A549 (cell line): Measurements from ENCODE around the gene TGDS. TPM values are rescaled to one million over a fixed set of nuclear protein-coding genes. Genes with fewer than 3 reads are reported as not detected.

Source experiments
- CBX8 ChIP-seq: fragments of 200-600 bp; sonication (generic); IDR thresholded peaks from 2 replicates; pipeline ENCODE4 v1.6.1; 2016
- CEBPB ChIP-seq, 2 experiments: fragments of >200 bp in 1 of 2; sonication (Bioruptor Twin) in 1 of 2; formaldehyde crosslinking in 1 of 2; IDR thresholded peaks; 2 replicates each; pipeline ENCODE4 v1.6.1; 2012 to 2016
- E2F6 ChIP-seq: IDR thresholded peaks from 2 replicates; pipeline ENCODE4 v1.6.1; 2012; ENCODE audit warnings: low read depth, borderline replicate concordance
- EHMT2 ChIP-seq: fragments of 200-600 bp; sonication (generic); IDR thresholded peaks from 2 replicates; pipeline ENCODE4 v1.6.1; 2016; ENCODE audit warnings: antibody characterized with exemption, low read depth, mild to moderate bottlenecking, moderate library complexity
- ESRRA ChIP-seq: fragments of 150-350 bp; IDR thresholded peaks from 2 replicates; pipeline ENCODE4 v1.6.1; 2014; ENCODE audit warnings: mild to moderate bottlenecking, low read length, borderline replicate concordance
- FOSB ChIP-seq: fragments of 250-450 bp; sonication (Bioruptor Pico); IDR thresholded peaks from 2 replicates; pipeline ENCODE4 v1.5.0; 2020; ENCODE audit warnings: mild to moderate bottlenecking, moderate library complexity
- FOXS1 ChIP-seq: fragments of 250-450 bp; sonication (Bioruptor Pico); IDR thresholded peaks from 2 replicates; pipeline ENCODE4 v1.5.0; 2020; ENCODE audit warnings: mild to moderate bottlenecking, moderate library complexity
- HES2 ChIP-seq: fragments of >200 bp; sonication (Bioruptor Twin); formaldehyde crosslinking; IDR thresholded peaks from 2 replicates; pipeline ENCODE4 v1.6.1; 2016
- HEYL ChIP-seq: fragments of 250-450 bp; sonication (Bioruptor Pico); IDR thresholded peaks from 2 replicates; pipeline ENCODE4 v1.8.0; 2021; ENCODE audit warnings: mild to moderate bottlenecking, moderate library complexity
- HOXA7 ChIP-seq: fragments of 250-450 bp; sonication (Bioruptor Pico); IDR thresholded peaks from 2 replicates; pipeline ENCODE4 v1.5.0; 2020; ENCODE audit warnings: mild to moderate bottlenecking, moderate library complexity
- HOXB13 ChIP-seq: fragments of 250-450 bp; sonication (Bioruptor Pico); IDR thresholded peaks from 2 replicates; pipeline ENCODE4 v1.5.0; 2020; ENCODE audit warnings: low read depth, mild to moderate bottlenecking, moderate library complexity
- HOXB5 ChIP-seq: fragments of 250-450 bp; sonication (Bioruptor Pico); IDR thresholded peaks from 2 replicates; pipeline ENCODE4 v1.5.0; 2020; ENCODE audit warnings: mild to moderate bottlenecking, moderate library complexity
- JUN ChIP-seq, 2 experiments: fragments of >200 bp; sonication (Bioruptor Twin); formaldehyde crosslinking; IDR thresholded peaks; 2 replicates in 1 of 2; 3 replicates in 1 of 2; pipeline ENCODE4 v1.6.1; 2016 to 2017
- MAFK ChIP-seq: fragments of 450-650 bp; IDR thresholded peaks from 2 replicates; pipeline ENCODE4 v1.6.1; 2014; ENCODE audit not compliant: partially characterized antibody
- MAZ ChIP-seq: fragments of 150-350 bp; IDR thresholded peaks from 2 replicates; pipeline ENCODE4 v1.6.1; 2014; ENCODE audit warnings: antibody characterized with exemption, low read depth, low read length, borderline replicate concordance
- PHF8 ChIP-seq: fragments of 200-600 bp; sonication (generic); IDR thresholded peaks from 2 replicates; pipeline ENCODE4 v1.6.1; 2016; ENCODE audit warnings: low read depth, mild to moderate bottlenecking, antibody characterized with exemption, moderate library complexity, borderline replicate concordance
- POLR2AphosphoS2 ChIP-seq: conservative IDR thresholded peaks from 2 replicates; pipeline ENCODE4 v1.6.1; 2012; ENCODE audit warnings: low read length, improper control_type of control experiment, inconsistent platforms
- RARB ChIP-seq: fragments of 250-450 bp; sonication (Bioruptor Pico); IDR thresholded peaks from 2 replicates; pipeline ENCODE4 v1.8.0; 2021; ENCODE audit warnings: mild to moderate bottlenecking, moderate library complexity
- RCOR1 ChIP-seq: fragments of 150-350 bp; IDR thresholded peaks from 2 replicates; pipeline ENCODE4 v1.6.1; 2014; ENCODE audit warnings: antibody characterized with exemption, low read length, low read depth
- REST ChIP-seq: fragments of 200-600 bp; sonication (generic); IDR thresholded peaks from 2 replicates; pipeline ENCODE4 v1.6.1; 2016; ENCODE audit warnings: antibody characterized with exemption, mild to moderate bottlenecking, moderate library complexity
- RFX5 ChIP-seq: fragments of 450-650 bp; IDR thresholded peaks from 2 replicates; pipeline ENCODE4 v1.7.1; 2014; ENCODE audit warnings: antibody characterized with exemption, mild to moderate bottlenecking, moderate library complexity
- SMC3 ChIP-seq: fragments of >200 bp; sonication (Bioruptor Twin); formaldehyde crosslinking; IDR thresholded peaks from 3 replicates; pipeline ENCODE4 v1.6.1; 2018; ENCODE audit warnings: inconsistent platforms
- TFCP2L1 ChIP-seq: fragments of 250-450 bp; sonication (Bioruptor Pico); IDR thresholded peaks from 2 replicates; pipeline ENCODE4 v1.5.0; 2021; ENCODE audit warnings: mild to moderate bottlenecking
- USF2 ChIP-seq: fragments of 450-650 bp; IDR thresholded peaks from 2 replicates; pipeline ENCODE4 v1.6.1; 2014; ENCODE audit warnings: antibody characterized with exemption
- ZC3H11A ChIP-seq: fragments of 450-650 bp; IDR thresholded peaks from 2 replicates; pipeline ENCODE4 v1.6.1; 2014; ENCODE audit warnings: antibody characterized with exemption, mild to moderate bottlenecking
- ZFP36 ChIP-seq: fragments of 450-650 bp; IDR thresholded peaks from 2 replicates; pipeline ENCODE4 v1.6.1; 2014; ENCODE audit warnings: borderline replicate concordance; ENCODE audit not compliant: partially characterized antibody
- ZNF302 ChIP-seq: fragments of 250-450 bp; sonication (Bioruptor Pico); IDR thresholded peaks from 2 replicates; pipeline ENCODE4 v1.9.0; 2021; ENCODE audit warnings: inconsistent platforms, mild to moderate bottlenecking, moderate library complexity
- polyA plus RNA-seq, 4 experiments: library from polyadenylated mRNA; depleted of rRNA in 3 of 4; stranded (reverse); fragments of >200 nt; fragmentation: RNase III in 1 of 4; extraction: RNeasy Plus Mini Kit Qiagen cat#74134 plus additional on column Dnase treatment in 1 of 4; gene quantifications; 2 replicates in 3 of 4; 3 replicates in 1 of 4; pipeline ENCODE4 v1.2.3, GENCODE V29; 2011 to 2017

Gene TGDS
- polyA plus RNA-seq, 2 of the 4 experiments (the other 2 are of a cell fraction): 6.8 to 24.3 TPM

- TF ChIP-seq ZNF302 (CRISPR knock-in tag): no peak
- TF ChIP-seq ZFP36: no peak
- TF ChIP-seq HEYL (CRISPR knock-in tag): no peak
- TF ChIP-seq REST: peak; percentile 56; the same call in 1 of the 2 replicates
- no peak for TF ChIP-seq HOXA7 (CRISPR knock-in tag)
- no peak for TF ChIP-seq CBX8
- peak; percentile 23 to 45; a peak in 1 of 5 replicates for TF ChIP-seq JUN (IDR thresholded peaks at IDR 0.05)
- TF ChIP-seq HOXB5: no peak
- no peak for TF ChIP-seq RARB (CRISPR knock-in tag)
- TF ChIP-seq E2F6: peak; percentile 45; the same call in 1 of the 2 replicates
- no peak for TF ChIP-seq FOXS1 (CRISPR knock-in tag)
- no peak for TF ChIP-seq MAFK
- TF ChIP-seq EHMT2: no peak
- TF ChIP-seq POLR2AphosphoS2: no peak
- TF ChIP-seq CEBPB (IDR thresholded peaks at IDR 0.05): no peak
- no peak for TF ChIP-seq FOSB (CRISPR knock-in tag)
- no peak for TF ChIP-seq HOXB13 (CRISPR knock-in tag)
- TF ChIP-seq HES2: no peak
- no peak for TF ChIP-seq ZC3H11A
- peak; percentile 53; the same call in 1 of the 2 replicates for TF ChIP-seq PHF8
- TF ChIP-seq RFX5: no peak
- no peak for TF ChIP-seq SMC3
- no peak for TF ChIP-seq USF2
- TF ChIP-seq RCOR1: no peak
- no peak for TF ChIP-seq TFCP2L1 (CRISPR knock-in tag)
- no peak for TF ChIP-seq ESRRA
- TF ChIP-seq MAZ: no peak
Measured at GRCh38 chr13:94549232-94550061, 46.5 kb downstream of the TGDS start (continued).
